Gastrocnemius medialis (tissue), 4 donors: ENCODE measurements around the gene GMEB2. TPM values are rescaled to one million over a fixed set of nuclear protein-coding genes. Genes with fewer than 3 reads are reported as not detected.

Source experiments
- ATAC-seq, 2 donors: fragments of 150-250 bp; one replicate each; pipeline ENCODE4 v1.9.1; 2016
- DNase-seq, 2 donors: peaks; one replicate each; pipeline ENCODE4 v3.0.0-alpha.2; 2019
- H3K27ac ChIP-seq, 4 donors: fragments of 200-600 bp; sonication (generic); 1 replicate in 1 of 4; 2 replicates in 3 of 4; pipeline ENCODE4 v1.5.1; 2016 to 2018; ENCODE audit warnings: mild to moderate bottlenecking in 2 of 4, moderate library complexity in 1 of 4
- H3K27me3 ChIP-seq, 3 donors: fragments of 200-600 bp; sonication (generic) in 2 of 3; 1 replicate in 1 of 3; 2 replicates in 2 of 3; pipeline versions ENCODE4 v1.5.1 to v1.6.0; 2016 to 2019; ENCODE audit warnings: mild to moderate bottlenecking in 1 of 3, moderate library complexity in 1 of 3
- H3K36me3 ChIP-seq, 2 donors: fragments of 200-600 bp; sonication (generic) in 1 of 2; one replicate each; pipeline ENCODE4 v1.5.1; 2017 to 2018
- H3K4me1 ChIP-seq, 2 donors: fragments of 200-600 bp; sonication (generic) in 1 of 2; one replicate each; pipeline ENCODE4 v1.5.1; 2016 to 2017; ENCODE audit warnings: mild to moderate bottlenecking in 2 of 2
- H3K4me3 ChIP-seq, 4 donors: fragments of 200-600 bp; sonication (generic) in 3 of 4; 1 replicate in 1 of 4; 2 replicates in 3 of 4; pipeline ENCODE4 v1.5.1; 2016 to 2019; ENCODE audit warnings: mild to moderate bottlenecking in 2 of 4
- H3K9me3 ChIP-seq, 3 donors: fragments of 200-600 bp; sonication (generic) in 2 of 3; 1 replicate in 1 of 3; 2 replicates in 2 of 3; pipeline ENCODE4 v1.5.1; 2016 to 2019
- CTCF ChIP-seq, 5 experiments: fragments of 450-650 bp in 3 of 5; fragments of 200-600 bp in 2 of 5; sonication (generic) in 2 of 5; IDR thresholded peaks in 4 of 5; conservative IDR thresholded peaks in 1 of 5; 1 replicate in 4 of 5; 2 replicates in 1 of 5; pipeline ENCODE4 v1.5.1; 2016 to 2019; ENCODE audit warnings: antibody characterized with exemption in 5 of 5, mild to moderate bottlenecking in 3 of 5, moderate library complexity in 3 of 5
- POLR2A ChIP-seq, 2 donors: fragments of 450-650 bp; IDR thresholded peaks; one replicate each; pipeline ENCODE4 v1.6.1; 2017; ENCODE audit warnings: antibody characterized with exemption in 2 of 2, mild to moderate bottlenecking in 2 of 2, moderate library complexity in 2 of 2
- in situ Hi-C, 4 donors: fragments of 200-750 bp; cut with MboI; loops; one replicate each; pipeline versions ENCODE4 v1.15.0 to v1.8.0; 2017; ENCODE audit warnings: low sequenced_read_pairs in 4 of 4
- intact Hi-C: fragments of 100-400 bp; cut with DNase I; formaldehyde crosslinking; loops from one replicate; pipeline ENCODE4 v1.15.1; 2023; ENCODE audit warnings: low total_unique reads
- total RNA-seq, 4 donors: library from RNA; depleted of rRNA; stranded (reverse); fragments of >200 nt; gene quantifications; one replicate each; pipeline versions ENCODE4 v1.1.0 to v1.2.3, GENCODE V29; 2016

The GMEB2 gene
- total RNA-seq, 4 donors from 2014 or later, result 6.1 to 14.3 (median 6.8) TPM

- TF ChIP-seq CTCF (IDR thresholded peaks at IDR 0.05 in 4 of 5, conservative IDR thresholded peaks at IDR 0.05 in 1 of 5), result no peak
- Histone ChIP-seq H3K4me1 (peaks cover 7 to 11% of the 10 kb centered on the region in 2 donors), H3K4me3 (no peak overlapping the region), H3K36me3 (peaks cover 0 to 39% of the 10 kb centered on the region in 2 donors), H3K27ac (no peak overlapping the region), H3K27me3 (no peaks in the 10 kb centered on the region), H3K9me3 (no peaks in the 10 kb centered on the region)
- ATAC-seq (no peak), DNase-seq (no peak)
- intact Hi-C loops, result no loop called here
- in situ Hi-C loops, result no loop called here
Measured at GRCh38 chr20:63663332-63664066, 36.6 kb upstream of the GMEB2 start.

GRCh38 chr20:63662813-63663189 lies 35.9 kb upstream of the GMEB2 start:
- no peak overlapping the region for H3K4me3 ChIP-seq
- peaks cover 7 to 12% of the 10 kb centered on the region in 2 donors for H3K4me1 ChIP-seq
- no peak overlapping the region for H3K27ac ChIP-seq
- intact Hi-C loops (no loop called here), in situ Hi-C loops (no loop called here)
- no peak for DNase-seq
- H3K27me3 ChIP-seq, result no peaks in the 10 kb centered on the region
- peaks cover 0 to 32% of the 10 kb centered on the region in 2 donors for H3K36me3 ChIP-seq
- no peaks in the 10 kb centered on the region for H3K9me3 ChIP-seq
- TF ChIP-seq CTCF (IDR thresholded peaks at IDR 0.05 in 4 of 5, conservative IDR thresholded peaks at IDR 0.05 in 1 of 5) (no peak), POLR2A (IDR thresholded peaks at IDR 0.05) (no peak)
- no peak for ATAC-seq

- ATAC-seq, result no peak
- TF ChIP-seq POLR2A (IDR thresholded peaks at IDR 0.05) (no peak), CTCF (IDR thresholded peaks at IDR 0.05 in 4 of 5, conservative IDR thresholded peaks at IDR 0.05 in 1 of 5) (no peak)
- Histone ChIP-seq H3K36me3 (peaks cover 0 to 26% of the 10 kb centered on the region in 2 donors), H3K4me3 (no peak overlapping the region), H3K27me3 (no peaks in the 10 kb centered on the region), H3K4me1 (peaks cover 12 to 18% of the 10 kb centered on the region in 2 donors), H3K9me3 (no peaks in the 10 kb centered on the region), H3K27ac (no peak overlapping the region)
- intact Hi-C loops, result no loop called here
- DNase-seq, result no peak
- in situ Hi-C loops, result no loop called here
Measured at GRCh38 chr20:63661959-63662812, 35.3 kb upstream of the GMEB2 start.

GRCh38 chr20:63661108-63661507 lies 34.2 kb upstream of the GMEB2 start:
- H3K4me1 ChIP-seq, result peaks cover 18 to 22% of the 10 kb centered on the region in 2 donors
- H3K27ac ChIP-seq, result no peak overlapping the region
- H3K36me3 ChIP-seq, result peaks cover 0 to 22% of the 10 kb centered on the region in 2 donors
- H3K27me3 ChIP-seq, result no peaks in the 10 kb centered on the region
- in situ Hi-C loops, result no loop called here
- no peaks in the 10 kb centered on the region for H3K9me3 ChIP-seq
- ATAC-seq (no peak), DNase-seq (no peak)
- TF ChIP-seq POLR2A (IDR thresholded peaks at IDR 0.05) (no peak), CTCF (IDR thresholded peaks at IDR 0.05 in 4 of 5, conservative IDR thresholded peaks at IDR 0.05 in 1 of 5) (no peak)
- intact Hi-C loops, result no loop called here
- no peak overlapping the region for H3K4me3 ChIP-seq
